Esophagus (tissue), 2 donors: ENCODE measurements around the gene MRPL40. TPM values are rescaled to one million over a fixed set of nuclear protein-coding genes. Genes with fewer than 3 reads are reported as not detected.

ENCODE experiments used
- H3K27ac ChIP-seq, 2 donors: one replicate each; pipeline ENCODE4 v1.5.1; 2013; ENCODE audit warnings: low read depth in 2 of 2, mild to moderate bottlenecking in 2 of 2, inconsistent platforms in 1 of 2, low read length in 1 of 2, moderate library complexity in 1 of 2
- H3K27me3 ChIP-seq, 2 donors: one replicate each; pipeline ENCODE4 v1.6.1; 2013; ENCODE audit warnings: low read length in 2 of 2, control low read depth in 1 of 2, mild to moderate bottlenecking in 1 of 2; ENCODE audit not compliant: insufficient read depth in 2 of 2, control insufficient read depth in 1 of 2
- H3K36me3 ChIP-seq, 2 donors: one replicate each; pipeline ENCODE4 v1.6.1; 2013; ENCODE audit warnings: low read length in 1 of 2; ENCODE audit not compliant: control insufficient read depth in 2 of 2, insufficient read depth in 2 of 2
- H3K4me1 ChIP-seq, 2 donors: one replicate each; pipeline ENCODE4 v1.6.1; 2013; ENCODE audit warnings: low read length in 1 of 2; ENCODE audit not compliant: control insufficient read depth in 2 of 2, insufficient read depth in 2 of 2
- H3K4me3 ChIP-seq, 2 donors: one replicate each; pipeline ENCODE4 v1.5.1; 2013; ENCODE audit warnings: low read length in 2 of 2, mild to moderate bottlenecking in 2 of 2, low read depth in 1 of 2, moderate library complexity in 1 of 2
- H3K9me3 ChIP-seq, 2 donors: one replicate each; pipeline ENCODE4 v1.6.1; 2013; ENCODE audit warnings: mild to moderate bottlenecking in 2 of 2, low read depth in 1 of 2, low read length in 1 of 2, moderate library complexity in 1 of 2; ENCODE audit not compliant: control insufficient read depth in 2 of 2, insufficient read depth in 1 of 2
- WGBS, 2 donors: extraction: QIAGEN DNeasy Blood & Tissue Kit; methylation state at CpG; one replicate each; pipeline ENCODE4 v1.1.7; 2013; 5-methylcytosine and 5-hydroxymethylcytosine counted together
- polyA plus RNA-seq, 2 donors: library from polyadenylated mRNA; stranded (reverse); fragments of 200-250 nt; gene quantifications; one replicate each; pipeline ENCODE4 v1.2.3, GENCODE V29; 2013
- donor health status: healthy with polysubstance abuse.
- donor health status: Bipolar disorder and iron deficiency.

MRPL40 gene
- polyA plus RNA-seq, 2 donors = 27.9 to 46.2 TPM

DNA sequence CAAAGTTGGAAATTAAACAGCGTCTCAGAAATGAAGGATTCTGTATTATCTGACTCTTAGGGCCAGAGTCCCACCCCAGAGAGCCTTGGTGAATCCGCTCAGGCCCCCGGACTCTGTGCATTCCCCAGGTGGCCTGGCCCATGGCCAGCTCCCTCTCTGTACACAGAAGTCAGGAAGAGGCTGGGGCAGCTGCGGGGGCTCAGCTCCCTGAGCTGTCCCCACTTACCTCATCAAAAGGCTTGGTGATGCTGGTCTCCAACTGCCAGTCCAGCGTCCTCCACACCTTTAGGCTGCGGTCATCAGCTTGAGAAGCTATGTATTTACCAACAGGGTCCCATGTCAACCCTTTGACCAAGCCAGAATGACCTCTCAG lies 35.8 kb upstream of the MRPL40 start:
- Histone ChIP-seq H3K27ac (no peak overlapping the region), H3K27me3 (no peaks in the 10 kb centered on the region), H3K9me3 (no peaks in the 10 kb centered on the region), H3K36me3 (peaks cover 12 to 43% of the 10 kb centered on the region in 2 donors), H3K4me3 (no peak overlapping the region), H3K4me1 (no peaks in the 10 kb centered on the region)
- 85 to 92% methylated on average over 6 of the region's 6 CpGs for WGBS, 2 donors

DNA sequence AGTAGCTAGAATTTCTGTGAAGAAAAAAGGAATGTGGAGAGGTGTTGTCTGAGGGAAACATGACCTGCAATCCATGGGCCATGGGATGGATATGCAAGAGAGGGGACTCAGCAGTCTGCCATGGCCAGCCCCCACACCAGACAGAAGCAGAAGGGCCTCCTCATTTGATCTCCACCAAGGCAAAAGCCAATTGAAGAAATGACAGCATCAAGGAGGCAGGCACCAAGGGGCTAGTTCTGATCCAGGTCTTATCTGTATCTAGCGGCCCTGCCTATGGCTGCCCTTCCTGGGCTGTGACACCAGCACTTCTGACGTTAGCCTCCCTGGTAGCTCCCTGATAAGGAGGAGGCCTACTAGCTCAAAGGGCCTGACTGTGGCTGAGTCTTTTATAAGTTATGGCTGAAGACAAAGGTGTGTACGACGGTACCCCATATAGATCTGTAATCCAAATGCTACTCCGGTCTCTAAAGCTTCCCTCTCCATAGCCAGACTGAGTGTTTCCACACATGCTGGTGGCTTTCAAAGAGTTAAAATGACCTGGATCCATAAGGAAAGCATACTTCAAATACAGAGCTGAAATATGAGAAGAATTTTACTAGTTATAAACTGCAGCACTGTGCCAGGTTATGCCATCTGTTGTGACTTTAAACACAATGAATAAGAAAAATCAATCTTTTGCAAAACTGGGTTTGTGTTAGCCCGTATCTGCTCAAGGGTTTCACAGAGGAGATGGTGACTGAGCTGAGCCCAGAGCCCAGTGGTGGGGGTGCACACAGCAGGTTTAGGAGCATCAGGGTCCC lies 35.2 kb upstream of the MRPL40 start:
- Histone ChIP-seq H3K27me3 (no peaks in the 10 kb centered on the region), H3K27ac (no peak overlapping the region), H3K36me3 (peaks cover 9 to 38% of the 10 kb centered on the region in 2 donors), H3K4me1 (no peaks in the 10 kb centered on the region), H3K9me3 (no peaks in the 10 kb centered on the region), H3K4me3 (no peak overlapping the region)
- WGBS, 2 donors = 93 to 95% methylated on average over 6 of the region's 6 CpGs

DNA sequence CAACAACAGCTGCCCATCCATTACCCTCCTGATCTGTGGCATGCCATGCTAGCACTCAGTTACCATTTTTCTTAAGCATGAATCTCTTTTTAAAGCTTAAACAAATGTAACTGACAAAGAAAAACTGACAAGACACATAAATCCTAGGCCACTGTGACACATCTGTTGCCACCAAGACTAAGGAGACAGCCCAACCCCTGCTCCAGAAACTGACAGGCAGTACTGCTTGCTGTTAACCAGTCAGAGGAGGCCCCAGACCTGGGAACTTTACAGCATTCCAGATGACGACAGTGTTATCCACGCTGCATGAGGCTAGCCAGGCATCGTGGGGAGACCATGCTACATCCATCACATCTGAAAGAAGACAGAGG lies 34.6 kb upstream of the MRPL40 start:
- Histone ChIP-seq H3K4me3 (no peak overlapping the region), H3K27ac (no peak overlapping the region), H3K36me3 (peaks cover 6 to 33% of the 10 kb centered on the region in 2 donors), H3K9me3 (no peaks in the 10 kb centered on the region), H3K4me1 (no peaks in the 10 kb centered on the region), H3K27me3 (no peaks in the 10 kb centered on the region)
- WGBS, 2 donors = 92 to 94% methylated on average over 3 of the region's 3 CpGs

DNA sequence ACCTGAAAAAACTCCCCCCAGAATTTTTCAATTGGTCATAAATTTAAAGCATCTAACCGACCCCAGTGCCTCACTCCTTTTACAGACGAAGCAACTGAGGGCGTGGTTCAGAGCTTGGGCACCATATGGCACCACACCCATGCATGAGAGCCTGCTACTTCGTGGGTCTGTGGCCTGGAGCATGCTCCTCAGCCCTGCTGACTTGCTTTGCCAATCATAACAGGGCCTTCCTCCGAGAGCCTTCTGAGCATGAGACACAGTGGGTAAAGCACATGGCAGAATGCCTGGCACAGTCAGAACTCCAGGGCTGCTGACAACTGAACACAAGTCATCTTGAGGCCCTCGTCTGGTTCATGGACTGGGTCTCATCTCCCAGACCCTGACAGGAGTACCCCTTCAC lies 34.1 kb upstream of the MRPL40 start:
- Histone ChIP-seq H3K27me3 (no peaks in the 10 kb centered on the region), H3K9me3 (no peaks in the 10 kb centered on the region), H3K4me3 (no peak overlapping the region), H3K4me1 (no peaks in the 10 kb centered on the region), H3K36me3 (peaks cover 6 to 30% of the 10 kb centered on the region in 2 donors), H3K27ac (no peak overlapping the region)
- WGBS, 2 donors = 68 to 75% methylated on average over 6 of the region's 6 CpGs

DNA sequence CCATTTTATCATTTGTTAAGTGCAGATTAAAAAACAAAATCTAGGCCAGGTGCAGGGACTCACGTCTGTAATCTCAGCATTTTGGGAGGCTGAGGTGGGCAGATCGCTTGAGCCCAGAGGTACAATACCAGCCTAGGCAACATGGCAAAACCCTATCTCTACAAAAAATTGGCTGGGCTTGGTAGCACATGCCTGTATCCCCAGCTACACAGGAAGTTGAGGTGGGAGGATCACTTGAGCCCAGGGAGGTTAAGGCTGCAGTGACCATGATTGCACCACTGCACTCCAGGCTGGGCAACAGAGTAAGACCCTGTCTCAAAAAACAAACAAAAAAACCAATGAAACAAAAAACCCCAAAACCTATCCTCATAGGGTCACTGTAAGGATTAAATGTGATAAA lies 33.7 kb upstream of the MRPL40 start:
- WGBS, 2 donors = 91 to 93% methylated on average over 2 of the region's 2 CpGs

DNA sequence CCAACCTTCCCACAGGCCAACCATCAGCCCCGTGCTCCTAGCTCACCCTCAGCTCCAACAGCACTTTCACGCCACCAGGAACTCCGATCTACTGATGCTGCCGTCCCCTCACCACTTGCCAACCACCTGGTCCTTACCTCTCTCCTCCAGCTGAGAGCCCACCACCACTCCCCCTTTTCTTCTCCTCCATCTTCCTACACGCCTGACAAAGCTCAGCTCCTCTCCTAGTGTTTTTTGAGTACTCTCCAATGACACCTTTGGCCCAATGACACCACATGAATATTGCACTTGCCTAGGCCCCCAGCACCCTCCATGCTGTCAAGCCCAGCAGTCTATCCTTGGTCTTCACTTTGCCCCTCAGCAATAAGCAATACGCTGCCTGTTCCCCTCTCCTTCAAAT lies 31.5 kb upstream of the MRPL40 start:
- 94 to 99% methylated on average over 6 of the region's 6 CpGs for whole genome bisulfite sequencing, 2 donors
- H3K9me3 ChIP-seq = no peaks in the 10 kb centered on the region
- H3K4me1 ChIP-seq = no peaks in the 10 kb centered on the region
- H3K4me3 ChIP-seq = no peak overlapping the region
- no peaks in the 10 kb centered on the region for H3K27me3 ChIP-seq
- H3K36me3 ChIP-seq = peaks cover 3 to 29% of the 10 kb centered on the region in 2 donors
- no peak overlapping the region for H3K27ac ChIP-seq

More for the DNA sequence above, 33.7 kb upstream of the MRPL40 start:
- Histone ChIP-seq H3K9me3 (no peaks in the 10 kb centered on the region), H3K27me3 (no peaks in the 10 kb centered on the region), H3K4me1 (no peaks in the 10 kb centered on the region), H3K36me3 (peaks cover 6 to 30% of the 10 kb centered on the region in 2 donors), H3K4me3 (no peak overlapping the region), H3K27ac (no peak overlapping the region)

DNA sequence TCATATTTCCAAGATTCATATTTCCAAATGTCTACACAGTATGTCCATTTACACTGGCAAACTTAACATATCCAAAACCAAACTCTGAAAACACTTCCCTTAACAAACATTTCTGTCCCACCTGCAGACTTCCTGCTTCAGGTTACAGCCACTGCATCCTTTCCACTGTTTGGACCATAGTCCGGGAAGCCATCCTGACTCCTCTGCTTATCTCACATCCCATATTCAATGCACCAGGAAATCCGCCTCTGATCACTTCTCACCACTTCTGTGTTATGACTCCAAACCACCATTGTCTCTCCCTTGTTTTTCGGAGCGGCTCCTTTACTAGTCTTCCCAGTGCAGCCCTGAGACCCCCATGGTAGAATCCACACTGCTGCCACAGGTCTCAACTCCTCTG lies 30.9 kb upstream of the MRPL40 start:
- H3K9me3 ChIP-seq = no peaks in the 10 kb centered on the region
- H3K36me3 ChIP-seq = peaks cover 4 to 28% of the 10 kb centered on the region in 2 donors
- H3K4me3 ChIP-seq = no peak overlapping the region
- H3K4me1 ChIP-seq = no peaks in the 10 kb centered on the region
- H3K27ac ChIP-seq = no peak overlapping the region
- 95 to 96% methylated on average over 4 of the region's 4 CpGs for WGBS, 2 donors
- no peaks in the 10 kb centered on the region for H3K27me3 ChIP-seq

DNA sequence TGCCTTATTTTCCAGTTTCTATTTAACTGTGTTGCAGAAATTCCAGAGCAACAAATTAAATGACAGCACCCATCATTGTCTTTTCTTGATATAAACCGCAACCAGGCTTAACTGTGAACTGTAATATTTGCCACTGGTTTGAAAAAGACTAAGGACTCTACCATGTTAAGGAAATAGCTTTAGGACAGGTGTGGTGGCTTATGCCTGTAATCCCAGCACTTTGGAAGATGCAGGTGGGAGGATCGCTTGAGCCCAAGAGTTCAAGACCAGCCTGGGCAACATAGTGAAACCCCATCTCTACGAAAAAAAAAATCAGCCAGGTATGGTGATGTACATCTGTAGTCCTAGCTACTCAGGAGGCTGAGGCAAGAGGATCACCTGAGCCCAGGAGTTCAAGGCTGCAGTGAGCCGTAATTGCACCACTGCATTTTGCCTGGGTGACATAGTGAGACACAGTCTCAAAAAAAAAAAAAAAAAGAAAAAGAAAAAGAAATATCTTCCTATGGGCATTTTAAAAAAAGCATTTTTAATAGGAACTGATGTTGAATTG lies 29.6 kb upstream of the MRPL40 start:
- Histone ChIP-seq H3K9me3 (no peaks in the 10 kb centered on the region), H3K27me3 (no peaks in the 10 kb centered on the region), H3K4me1 (no peaks in the 10 kb centered on the region), H3K36me3 (peaks cover 9 to 31% of the 10 kb centered on the region in 2 donors), H3K27ac (no peak overlapping the region), H3K4me3 (no peak overlapping the region)
- WGBS, 2 donors = 95 to 97% methylated on average over 4 of the region's 4 CpGs

DNA sequence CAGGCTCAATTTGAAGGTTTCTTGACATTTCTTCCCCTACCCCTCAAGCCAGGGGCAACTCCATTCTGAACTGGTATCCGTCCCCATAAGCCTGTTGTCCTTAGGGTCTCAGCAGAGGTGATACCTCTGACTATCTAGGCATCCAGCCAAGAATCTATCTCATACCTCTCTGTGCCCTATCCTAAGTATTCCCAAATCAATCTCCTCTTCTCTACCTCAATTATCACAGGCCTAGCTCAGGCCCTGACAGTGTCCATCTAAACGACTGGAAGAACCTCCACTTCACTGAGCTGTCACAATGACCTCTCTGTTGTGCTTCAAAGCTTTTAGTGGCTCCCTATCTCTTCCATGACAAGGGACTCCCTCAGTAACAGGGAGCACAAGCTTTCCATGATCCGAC lies 27.7 kb upstream of the MRPL40 start:
- Histone ChIP-seq H3K27ac (no peak overlapping the region), H3K4me1 (no peaks in the 10 kb centered on the region), H3K9me3 (no peaks in the 10 kb centered on the region), H3K4me3 (no peak overlapping the region), H3K27me3 (no peaks in the 10 kb centered on the region), H3K36me3 (peaks cover 9 to 30% of the 10 kb centered on the region in 2 donors)
- WGBS, 2 donors = 97% methylated on average over 3 of the region's 3 CpGs

DNA sequence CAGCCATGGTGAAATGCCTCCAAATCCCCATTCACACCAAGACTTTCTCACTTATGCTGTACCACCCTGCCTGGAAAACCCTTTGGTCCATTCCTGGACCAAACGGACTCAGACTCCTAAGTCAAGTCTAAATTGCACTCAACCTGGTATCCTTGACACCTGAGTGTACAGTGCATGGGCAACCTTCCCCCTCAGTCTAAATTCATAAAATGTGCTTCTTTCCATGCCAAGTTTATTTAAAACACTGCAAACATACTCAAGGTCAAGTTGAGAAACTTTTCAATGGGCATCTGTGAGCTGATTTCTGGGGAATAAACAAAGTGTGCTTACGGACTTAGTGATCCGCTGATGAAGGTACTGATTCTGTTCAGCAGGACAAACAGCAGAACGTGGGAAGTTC lies 27.2 kb upstream of the MRPL40 start:
- Histone ChIP-seq H3K36me3 (peaks cover 9 to 32% of the 10 kb centered on the region in 2 donors), H3K27me3 (no peaks in the 10 kb centered on the region), H3K4me1 (no peaks in the 10 kb centered on the region), H3K27ac (no peak overlapping the region), H3K9me3 (no peaks in the 10 kb centered on the region), H3K4me3 (no peak overlapping the region)
- WGBS, 2 donors = 81 to 92% methylated on average over 4 of the region's 4 CpGs
